Measurements from ENCODE around the gene IRS2.

- no peak for TF ChIP-seq EZH2 (IDR thresholded peaks at IDR 0.05; ENCODE audit: insufficient read depth, poor library complexity, severe bottlenecking)
- TF ChIP-seq EZH2phosphoT487 (IDR thresholded peaks at IDR 0.05; ENCODE audit: insufficient read depth, low read depth) = no peak
Measured at GRCh38 chr13:109733550-109733949, 52.8 kb downstream of the IRS2 start.
